ENCODE measurements around the gene SELENOP.
"Not testable (repeated sequence)": the region's sequence is repeated elsewhere in the genome, so short reads cannot be mapped to it uniquely, and the experiment has no call there.

Gene SELENOP

GRCh38 chr5:42825422-42826148, 13.9 kb upstream of the SELENOP start:
- in situ Hi-C loops (cut with HindIII; ENCODE audit: low pct_ligation_motif_present, low sequenced_read_pairs): no loop called here

GRCh38 chr5:42824347-42824976, 12.8 kb upstream of the SELENOP start:
- TF ChIP-seq CTCF (IDR thresholded peaks at IDR 0.05; ENCODE audit: low read depth, low read length, missing control alignments): no peak
- Histone ChIP-seq H3K4me3 (ENCODE audit: low read depth, low read length) (no peak overlapping the region), H3K27ac (no peak overlapping the region), H3K27me3 (replicated peaks) (no peaks in the 10 kb centered on the region), H3K36me3 (replicated peaks) (no peaks in the 10 kb centered on the region)
- in situ Hi-C loops (cut with HindIII; ENCODE audit: low pct_ligation_motif_present, low sequenced_read_pairs): no loop called here
- DNase-seq: no peak

More at GRCh38 chr5:42825422-42826148, 13.9 kb upstream of the SELENOP start:
- Histone ChIP-seq H3K4me3 (ENCODE audit: low read depth, low read length) (no peak overlapping the region), H3K36me3 (replicated peaks) (no peaks in the 10 kb centered on the region), H3K27ac (no peak overlapping the region), H3K27me3 (replicated peaks) (no peaks in the 10 kb centered on the region)
- no peak for DNase-seq
- TF ChIP-seq CTCF (IDR thresholded peaks at IDR 0.05; ENCODE audit: low read depth, low read length, missing control alignments): no peak

- no peaks in the 10 kb centered on the region for H3K36me3 ChIP-seq (replicated peaks)
- H3K4me3 ChIP-seq (ENCODE audit: low read depth, low read length): no peak overlapping the region
- in situ Hi-C loops (cut with HindIII; ENCODE audit: low pct_ligation_motif_present, low sequenced_read_pairs): no loop called here
- TF ChIP-seq CTCF (IDR thresholded peaks at IDR 0.05; ENCODE audit: low read depth, low read length, missing control alignments): no peak
- H3K27me3 ChIP-seq (replicated peaks): no peaks in the 10 kb centered on the region
- no peak for DNase-seq
- no peak overlapping the region for H3K27ac ChIP-seq
Observed at GRCh38 chr5:42822548-42822947, 10.9 kb upstream of the SELENOP start.

- in situ Hi-C loops (cut with HindIII; ENCODE audit: low pct_ligation_motif_present, low sequenced_read_pairs): no loop called here
- no peak for TF ChIP-seq CTCF (IDR thresholded peaks at IDR 0.05; ENCODE audit: low read depth, low read length, missing control alignments)
- DNase-seq: no peak
- no peak overlapping the region for H3K27ac ChIP-seq
- H3K4me3 ChIP-seq (ENCODE audit: low read depth, low read length): no peak overlapping the region
- no peaks in the 10 kb centered on the region for H3K36me3 ChIP-seq (replicated peaks)
- H3K27me3 ChIP-seq (replicated peaks): no peaks in the 10 kb centered on the region
Observed at GRCh38 chr5:42819745-42820144, 8.1 kb upstream of the SELENOP start.

GRCh38 chr5:42816546-42816945, 4.9 kb upstream of the SELENOP start:
- in situ Hi-C loops (cut with HindIII; ENCODE audit: low pct_ligation_motif_present, low sequenced_read_pairs); H3K36me3 ChIP-seq (replicated peaks); H3K27me3 ChIP-seq (replicated peaks); H3K4me3 ChIP-seq (ENCODE audit: low read depth, low read length); H3K27ac ChIP-seq; DNase-seq: not testable (repeated sequence)

- in situ Hi-C loops (cut with HindIII; ENCODE audit: low pct_ligation_motif_present, low sequenced_read_pairs): no loop called here
- DNase-seq: no peak
- Histone ChIP-seq H3K36me3 (replicated peaks) (no peaks in the 10 kb centered on the region), H3K4me3 (ENCODE audit: low read depth, low read length) (no peak overlapping the region), H3K27ac (no peak overlapping the region), H3K27me3 (replicated peaks) (no peaks in the 10 kb centered on the region)
- TF ChIP-seq CTCF (IDR thresholded peaks at IDR 0.05; ENCODE audit: low read depth, low read length, missing control alignments): no peak
Observed at GRCh38 chr5:42813533-42813932, 1.8 kb upstream of the SELENOP start.
